ENCODE measurements around the gene LCA5L.

LCA5L gene

DNA sequence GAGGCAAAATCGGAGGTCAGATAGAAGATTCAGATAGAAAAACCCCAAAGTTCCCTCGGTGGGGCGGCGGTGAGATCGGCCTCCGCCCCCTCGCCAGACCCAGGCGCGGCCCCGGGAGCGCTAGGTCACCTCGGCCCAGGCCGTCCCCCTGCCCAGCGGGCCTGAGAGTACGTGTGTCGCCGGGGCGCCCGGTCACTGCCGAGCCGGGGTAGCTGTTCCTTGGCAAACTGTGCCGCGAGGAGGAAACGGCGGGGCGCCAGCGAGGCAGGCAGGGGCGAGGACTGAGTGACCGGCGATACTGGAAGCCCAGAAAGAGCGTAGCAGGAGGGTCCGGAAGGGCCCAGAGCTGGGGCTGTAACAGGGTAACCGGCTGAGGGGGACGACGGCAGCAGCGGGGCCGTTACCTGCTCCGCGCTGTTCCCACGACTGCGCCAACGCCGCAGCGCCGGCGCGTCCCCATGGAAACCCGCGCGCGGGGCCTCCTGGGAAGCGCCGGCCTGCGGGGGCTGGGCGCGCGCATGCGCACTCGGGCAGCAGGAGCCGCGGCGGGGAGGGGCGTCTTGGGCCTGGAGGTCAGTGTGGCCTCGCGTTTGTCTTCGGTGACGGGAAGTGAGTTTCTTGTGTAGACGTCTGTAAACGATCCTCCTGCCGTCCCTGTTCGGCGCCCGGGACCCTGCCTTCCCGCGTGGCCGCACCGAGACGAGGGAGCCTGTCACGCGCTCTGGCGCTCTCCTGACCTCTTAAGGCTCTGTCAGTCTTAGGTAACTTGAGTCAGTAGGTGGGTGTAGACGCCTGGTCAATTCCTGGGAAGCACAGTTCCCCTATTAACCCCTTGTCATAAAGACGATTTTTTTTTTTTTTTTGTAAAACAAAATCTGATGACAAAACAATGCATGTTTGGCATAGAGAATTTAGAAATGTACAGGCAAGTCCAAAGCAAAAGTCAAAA, at the start of gene LCA5L:
Gene LCA5L, minus strand, starts transcription at position 458 of the 949 bp plus-strand sequence. CDS start 17,285 bp downstream, outside the sequence.
- DNase-seq = peak; percentile 65 to 80

DNA sequence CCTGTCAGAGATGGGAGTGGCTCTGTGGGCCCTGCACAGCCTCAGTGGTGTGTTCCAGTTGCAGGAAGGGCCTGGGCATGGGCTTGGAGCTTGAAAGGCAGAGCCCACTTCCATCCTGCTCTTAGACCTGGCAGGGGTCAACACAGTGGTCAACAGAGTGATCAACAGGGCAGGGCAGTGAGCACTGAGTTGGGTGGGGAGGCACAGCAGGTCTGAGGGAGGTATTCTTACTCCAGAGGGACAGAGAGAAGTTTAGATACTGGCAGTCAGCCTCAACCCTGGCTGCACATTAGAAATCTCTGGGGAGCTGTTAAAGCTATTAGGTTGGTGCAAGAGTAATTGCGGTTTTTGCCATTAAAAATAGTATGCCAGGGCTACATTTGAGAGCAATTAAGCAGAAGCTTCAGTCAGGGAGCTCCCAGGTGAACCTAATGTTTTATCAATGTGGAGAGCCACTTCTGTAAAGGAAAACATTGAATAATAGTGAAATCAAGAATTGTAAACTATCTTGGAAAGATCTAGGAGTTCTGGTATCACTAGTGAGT, 43.9 kb upstream of the LCA5L start:
- DNase-seq = no peak

DNA sequence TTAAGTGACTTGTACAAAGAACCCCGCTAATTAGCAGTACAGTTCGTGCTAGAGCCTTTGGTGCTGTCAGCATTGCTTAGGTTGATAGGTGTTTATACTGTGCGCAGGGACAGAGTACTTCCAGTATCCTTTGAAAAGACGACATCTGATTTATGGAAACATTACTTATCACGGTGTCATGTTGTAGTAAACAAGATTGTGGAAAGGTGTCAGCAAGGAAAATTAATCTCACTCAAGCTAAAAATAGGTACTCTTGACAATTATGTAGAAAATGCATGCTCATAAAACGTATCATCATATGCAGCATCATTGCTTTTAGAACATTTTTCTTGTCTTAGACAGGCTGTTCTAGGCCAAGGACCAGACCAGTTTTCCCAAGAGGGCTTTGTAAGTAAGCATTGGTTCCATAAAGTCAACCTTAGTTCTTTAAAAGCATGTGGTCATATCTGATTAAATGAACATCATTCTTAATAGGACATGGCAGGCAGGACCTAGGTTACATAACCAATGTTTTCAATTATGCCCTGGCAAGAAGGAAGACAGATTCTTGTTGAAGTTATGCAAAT, 39.2 kb upstream of the LCA5L start:
- no peak for DNase-seq

DNA sequence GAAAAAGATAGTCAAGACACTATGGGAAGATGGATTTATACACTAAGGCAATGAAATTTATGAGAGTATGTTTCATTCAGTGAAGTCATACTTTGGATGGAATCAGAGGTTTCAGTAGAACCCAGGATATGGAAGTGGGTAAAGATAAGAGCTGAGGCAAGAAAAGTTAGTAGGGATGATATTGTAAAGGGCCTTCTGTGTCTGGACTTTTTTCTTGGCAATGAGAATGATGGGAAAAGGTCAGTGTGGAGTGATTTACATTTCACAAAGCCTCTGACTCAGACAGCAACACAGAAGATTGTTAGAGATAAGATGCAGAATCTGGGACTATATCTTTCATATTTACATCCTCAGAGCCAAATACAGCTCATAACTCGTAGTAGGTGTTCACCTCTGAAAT, 38.3 kb upstream of the LCA5L start:
- DNase-seq = no peak

DNA sequence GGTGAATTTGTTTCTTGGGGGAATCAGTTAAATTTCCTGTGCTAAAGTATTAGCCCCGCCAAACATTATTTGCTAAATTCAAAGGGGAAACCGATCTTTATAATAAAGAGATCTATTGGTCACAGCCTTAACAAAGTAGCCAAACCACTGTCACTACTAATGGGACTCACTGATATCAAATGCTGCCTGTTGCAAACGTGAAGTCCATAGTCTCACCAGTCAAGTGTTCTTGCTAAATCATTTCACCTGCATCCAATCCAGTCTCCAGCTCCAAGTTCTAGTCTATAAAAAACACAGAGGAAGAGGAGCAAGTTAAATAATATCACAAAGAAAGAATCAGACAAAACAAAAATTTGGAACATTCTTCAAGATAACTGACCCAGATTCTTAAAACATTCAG, 36.3 kb upstream of the LCA5L start:
- DNase-seq = no peak

DNA sequence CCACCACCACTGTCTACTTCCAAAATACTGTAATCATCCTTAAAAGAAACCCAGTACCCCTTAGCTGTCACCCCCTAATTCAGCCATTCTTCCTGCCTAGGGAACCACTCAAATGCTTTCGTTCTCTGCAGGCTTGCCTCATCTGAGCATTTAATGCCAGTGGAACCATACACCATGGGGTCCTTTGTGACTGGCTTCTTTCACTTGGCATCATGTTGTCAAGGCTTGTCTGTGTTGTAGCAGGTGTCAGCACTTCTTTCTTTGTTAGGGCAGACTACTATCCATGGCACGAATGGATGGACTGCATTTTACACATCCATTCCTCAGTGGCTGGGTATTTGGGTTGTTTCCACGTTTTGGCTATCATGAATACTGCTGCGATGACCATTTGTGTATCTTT, 34.7 kb upstream of the LCA5L start:
- DNase-seq = no peak

DNA sequence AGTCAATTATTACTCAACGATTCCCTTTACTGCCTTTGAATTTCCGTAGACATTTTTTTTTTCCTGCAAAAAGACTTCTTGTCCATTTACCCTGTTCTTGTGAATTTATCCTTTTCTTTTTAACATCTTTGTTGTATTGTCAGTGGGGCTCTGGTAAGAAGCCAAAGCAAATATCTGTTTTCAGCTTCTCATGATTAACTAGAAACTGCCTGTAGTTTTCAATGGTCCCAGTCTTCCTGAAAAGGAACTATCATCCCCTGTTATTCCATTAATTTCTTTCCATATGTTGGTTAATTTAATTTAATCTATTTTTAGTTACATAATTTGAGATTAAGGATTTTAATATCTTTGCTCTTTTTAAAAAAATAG, 34.2 kb upstream of the LCA5L start:
- DNase-seq = no peak

DNA sequence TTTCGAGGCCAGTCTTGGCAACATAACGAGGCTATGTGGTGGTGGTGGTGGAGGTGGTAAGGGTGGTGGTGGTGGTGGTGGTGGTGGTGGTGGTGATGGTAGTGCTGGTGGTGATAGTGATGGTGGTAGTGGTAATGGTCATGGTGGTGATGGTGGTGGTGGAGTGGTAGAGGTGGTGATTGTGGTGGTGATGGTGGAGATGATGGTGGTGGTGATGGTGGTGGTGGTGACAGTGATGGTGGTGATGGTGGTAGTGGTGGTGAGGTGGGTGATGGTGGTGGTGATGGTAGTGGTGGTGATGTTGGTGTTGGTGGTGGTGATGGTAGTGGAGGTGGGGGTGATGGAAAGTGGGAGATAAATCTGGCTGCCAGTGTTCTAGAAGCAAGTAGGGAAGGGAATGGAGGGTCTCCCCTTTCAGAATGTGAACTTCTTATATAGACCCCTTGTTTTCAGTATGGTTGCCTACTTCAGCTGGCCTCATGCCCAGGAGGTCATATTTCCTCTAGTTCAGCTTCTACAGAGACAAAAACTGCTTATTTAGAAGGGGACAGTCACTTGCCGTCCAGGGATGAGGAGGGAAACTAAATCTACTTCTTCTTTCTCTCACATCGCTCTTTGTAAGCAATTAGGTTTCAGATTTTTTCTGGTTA, 33.7 kb upstream of the LCA5L start:
- DNase-seq = no peak

DNA sequence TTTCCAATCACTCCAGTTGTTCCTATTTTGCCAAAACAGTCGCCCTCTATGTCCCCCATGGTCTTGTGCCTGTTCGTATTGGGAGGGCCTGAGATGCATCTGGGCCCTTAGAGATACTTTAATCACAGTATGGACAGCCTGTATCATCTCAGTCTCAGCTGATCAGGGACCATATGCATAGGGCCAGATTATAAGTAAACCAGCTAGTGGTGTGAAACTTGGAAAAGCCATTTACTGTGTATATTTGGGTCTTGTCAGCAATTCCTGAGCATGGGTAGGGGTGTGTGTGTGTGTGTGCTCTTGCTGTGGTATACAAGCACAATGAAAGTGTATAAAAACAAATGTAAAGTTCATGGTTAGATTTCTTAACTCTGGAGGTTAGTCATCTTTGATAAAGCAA, 29.0 kb upstream of the LCA5L start:
- no peak for DNase-seq

DNA sequence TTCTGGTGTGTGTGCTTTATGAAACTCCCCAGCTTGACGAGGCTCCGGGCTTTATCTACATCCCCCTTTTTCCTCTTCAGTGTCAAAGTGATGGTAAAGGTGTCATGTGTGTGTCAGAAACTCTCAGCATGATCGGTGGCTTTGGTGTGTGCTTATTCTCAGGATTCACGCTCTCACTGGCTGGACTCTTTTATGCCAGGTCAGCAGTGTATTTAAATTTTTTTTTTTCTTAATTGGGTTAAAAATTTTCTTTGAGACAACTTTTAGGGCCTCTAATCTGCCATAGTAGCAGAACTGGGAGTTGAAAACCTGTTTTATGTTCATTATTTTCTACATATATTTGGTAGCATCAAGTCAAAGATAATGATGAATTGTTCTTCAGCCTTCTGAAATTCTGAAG, 27.2 kb upstream of the LCA5L start:
- no peak for DNase-seq

DNA sequence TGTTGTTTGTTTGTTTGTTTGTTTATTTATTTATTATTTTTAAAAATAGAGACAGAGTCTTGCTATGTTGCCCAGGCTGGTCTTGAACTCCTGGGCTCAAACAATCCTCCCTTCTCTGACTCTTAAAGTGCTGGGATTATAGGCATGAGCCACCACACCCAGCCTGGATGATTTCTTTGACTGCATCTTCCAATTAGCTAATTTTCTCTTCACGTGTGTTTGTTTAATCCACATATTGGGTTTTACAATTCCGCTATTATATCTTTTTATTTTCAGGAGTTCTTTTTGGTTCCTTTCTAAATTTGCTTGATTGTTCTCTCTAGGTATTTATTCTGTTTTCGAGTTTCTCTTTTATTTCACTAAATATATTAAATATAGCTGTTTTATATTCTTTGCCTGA, 26.0 kb upstream of the LCA5L start:
- no peak for DNase-seq

DNA sequence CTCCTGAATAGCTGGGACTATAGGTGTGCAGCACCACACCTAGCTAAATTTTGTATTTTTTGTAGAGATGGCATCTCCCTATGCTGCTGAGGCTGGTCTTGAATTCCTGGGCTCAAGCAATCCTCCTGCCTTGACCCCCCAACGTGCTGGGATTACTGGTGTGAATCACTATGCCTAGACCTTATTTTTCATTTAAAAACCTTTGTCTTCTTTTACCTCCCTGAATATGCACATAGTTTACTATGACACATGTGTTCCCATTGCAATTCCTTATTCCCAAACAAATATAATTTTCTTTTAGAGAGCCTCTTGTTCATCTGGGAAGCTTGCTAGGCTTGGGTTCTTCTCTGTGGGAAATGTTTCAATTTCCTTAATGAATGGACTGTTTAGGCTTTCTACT, 23.0 kb upstream of the LCA5L start:
- DNase-seq = no peak

DNA sequence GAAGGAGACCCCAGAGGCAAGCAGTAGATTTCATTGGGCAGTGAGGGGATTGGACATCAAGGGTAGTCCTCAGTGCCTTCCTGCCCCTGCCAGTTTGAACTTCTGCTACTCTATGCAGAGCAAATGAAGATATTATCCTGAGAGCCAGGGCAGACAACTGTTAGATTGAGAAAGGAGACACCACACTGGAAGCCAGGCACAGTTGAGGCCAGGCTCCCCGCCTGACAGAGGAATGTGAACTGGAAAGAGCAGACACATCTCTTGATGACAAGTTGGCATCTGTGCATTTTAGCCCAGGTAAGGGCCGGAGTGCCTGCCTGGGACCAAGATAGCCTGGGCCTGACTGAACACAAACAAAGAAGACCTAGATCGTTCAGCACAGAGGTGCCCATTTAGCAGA, 22.2 kb upstream of the LCA5L start:
- peak in 1 of 2 experiments; percentile 2 for DNase-seq

DNA sequence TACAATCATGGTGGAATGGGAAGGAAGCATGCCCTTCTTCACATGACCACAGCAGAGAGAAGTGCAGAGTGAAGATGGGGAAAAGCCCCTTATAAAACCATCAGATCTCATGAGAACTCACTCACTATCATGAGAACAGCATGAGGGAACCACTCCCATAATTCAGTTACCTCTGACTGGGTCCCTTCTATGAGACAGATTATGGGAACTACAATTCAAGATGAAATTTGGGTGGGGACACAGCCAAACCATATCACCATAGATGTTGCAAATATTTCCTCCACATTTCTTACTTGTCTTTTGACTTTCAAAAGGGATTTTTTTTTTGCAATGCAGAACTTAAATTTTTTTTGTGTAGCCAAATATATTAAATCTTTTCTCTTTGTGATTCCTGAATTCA, 21.0 kb upstream of the LCA5L start:
- no peak for DNase-seq

DNA sequence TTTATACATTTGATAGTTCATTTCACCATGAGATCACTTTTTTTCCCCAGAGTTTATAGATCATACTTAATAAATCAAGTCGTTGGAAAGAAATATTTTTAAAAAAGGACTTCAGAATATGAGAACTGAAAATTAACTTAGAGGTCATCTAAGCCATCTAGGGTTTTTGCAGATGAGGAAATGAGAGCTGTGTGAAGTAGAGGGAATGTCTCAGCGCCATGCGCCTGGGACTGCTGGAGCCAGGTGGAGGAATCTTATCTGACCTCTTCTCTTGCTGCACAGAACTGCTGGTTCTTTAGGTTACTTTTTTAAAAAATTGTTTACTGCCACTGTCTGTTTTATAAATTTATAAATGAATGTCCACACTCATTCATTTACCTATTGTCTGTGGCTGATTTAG, 17.7 kb upstream of the LCA5L start:
- no peak for DNase-seq

DNA sequence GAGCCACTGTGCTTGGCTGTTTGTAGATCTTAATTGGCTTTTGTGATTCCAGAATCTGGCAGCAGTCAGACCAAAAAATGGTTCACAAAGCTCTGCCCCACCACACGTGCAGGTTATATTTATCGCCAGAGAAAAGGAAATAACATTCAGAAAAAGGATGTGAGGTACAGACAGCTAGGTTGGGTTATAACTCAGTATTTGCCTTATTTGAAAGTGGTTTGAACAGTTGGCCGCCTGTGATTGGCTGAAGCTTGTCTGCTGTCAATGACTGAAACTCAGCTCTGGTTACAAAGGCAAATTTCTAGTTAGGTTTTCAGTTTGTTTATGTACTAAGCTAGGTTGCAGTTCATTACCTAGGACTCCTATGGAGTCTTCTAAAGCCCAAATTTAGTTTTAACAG, 15.8 kb upstream of the LCA5L start:
- DNase-seq = no peak

DNA sequence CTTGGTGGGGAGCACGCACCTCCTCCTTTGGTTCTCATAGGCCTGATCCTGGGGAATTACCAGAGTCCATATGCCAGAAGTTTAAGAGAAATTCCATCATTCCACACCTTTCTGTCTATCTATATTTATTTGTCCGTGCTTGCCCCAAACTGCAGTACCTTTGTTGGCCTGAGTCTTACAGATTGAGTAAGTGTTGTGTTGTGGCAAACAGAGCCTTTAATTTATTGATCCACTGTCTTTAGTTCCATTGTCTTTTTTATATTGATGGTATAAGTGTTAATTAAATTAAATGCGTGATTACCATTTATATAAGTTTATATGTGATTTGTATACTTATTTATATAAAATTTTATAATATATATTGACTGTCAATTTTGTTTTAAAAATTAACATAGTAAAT, 11.1 kb upstream of the LCA5L start:
- no peak for DNase-seq

DNA sequence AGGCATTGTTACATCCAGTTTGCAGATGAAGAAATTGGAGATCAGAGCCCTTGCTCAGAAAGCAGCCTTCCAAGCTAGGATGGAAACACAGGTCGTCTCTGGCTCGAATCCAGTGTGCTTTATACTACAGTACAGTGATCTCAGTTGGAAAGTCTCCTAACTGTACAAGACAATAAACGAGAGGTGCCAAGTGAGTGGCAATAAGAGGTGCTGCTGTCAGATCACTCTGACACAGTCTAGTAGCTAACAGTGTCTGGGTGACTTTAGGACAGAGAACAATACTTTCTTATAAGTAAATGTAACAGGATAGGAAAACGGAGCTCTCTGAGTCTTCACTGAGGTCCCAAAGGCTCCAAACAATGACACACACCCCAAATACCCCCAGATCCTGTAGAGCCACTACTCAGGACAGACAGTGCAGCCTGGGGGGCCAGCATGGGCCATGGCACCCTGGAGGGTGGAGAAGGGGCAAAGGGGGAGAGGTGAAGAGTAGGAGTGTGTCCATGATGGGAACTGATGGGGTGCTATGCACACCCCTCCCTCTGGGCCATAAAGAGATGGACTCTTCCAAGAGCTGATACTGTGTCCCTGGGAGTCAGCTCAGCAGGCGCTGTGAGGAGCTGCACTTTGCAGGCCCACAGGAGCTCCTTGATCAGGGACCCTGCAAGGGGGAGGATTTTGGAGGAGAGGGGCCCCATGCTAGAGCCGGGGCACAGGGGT, 9.5 kb upstream of the LCA5L start:
- DNase-seq = no peak

DNA sequence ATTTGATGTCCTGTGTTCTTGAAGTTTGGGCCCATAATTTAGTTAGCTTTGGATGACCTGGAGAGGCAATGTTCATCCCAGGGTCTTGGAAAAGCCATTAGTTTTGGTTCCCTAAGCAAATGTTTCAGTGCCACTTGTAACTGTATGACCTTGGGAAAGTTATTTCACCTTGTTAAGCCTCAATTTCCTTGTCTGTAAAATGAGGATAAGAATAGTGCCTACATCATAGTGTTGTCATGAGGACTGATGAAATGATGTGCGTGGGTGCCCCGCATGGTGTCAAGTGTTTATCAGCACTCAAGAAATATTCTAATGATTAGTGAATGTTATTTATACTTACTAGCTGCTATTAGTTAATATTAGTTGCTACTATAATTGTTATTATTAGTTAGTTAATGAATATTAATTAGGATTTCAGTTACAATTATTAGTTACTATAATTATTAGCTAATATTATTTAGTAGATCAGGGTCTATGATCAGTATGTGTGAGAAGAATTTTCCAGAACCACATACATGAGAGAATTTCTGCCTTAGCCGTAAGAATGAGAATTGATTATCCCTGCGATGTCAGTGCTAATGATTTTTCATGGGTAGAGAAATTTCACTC, 8.1 kb upstream of the LCA5L start:
- DNase-seq = no peak

DNA sequence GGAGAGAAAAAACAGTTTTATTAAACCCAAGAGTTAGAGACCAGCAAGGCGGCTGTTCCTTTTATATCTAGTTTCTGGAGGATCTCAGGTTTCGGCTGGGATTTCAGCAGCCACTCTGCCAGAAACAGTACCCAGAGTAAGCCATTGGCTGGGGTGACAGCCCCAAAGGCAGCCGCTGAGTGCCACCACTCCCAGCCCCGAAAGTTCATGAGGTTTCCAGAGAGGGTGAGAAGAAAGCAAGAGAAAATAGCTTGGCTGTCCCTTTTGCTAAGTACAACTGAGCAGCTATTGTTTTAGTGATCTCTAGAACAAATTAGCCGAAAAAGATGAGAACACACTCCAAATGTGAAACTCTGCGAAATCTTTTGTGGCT, 7.4 kb upstream of the LCA5L start:
- DNase-seq = no peak

DNA sequence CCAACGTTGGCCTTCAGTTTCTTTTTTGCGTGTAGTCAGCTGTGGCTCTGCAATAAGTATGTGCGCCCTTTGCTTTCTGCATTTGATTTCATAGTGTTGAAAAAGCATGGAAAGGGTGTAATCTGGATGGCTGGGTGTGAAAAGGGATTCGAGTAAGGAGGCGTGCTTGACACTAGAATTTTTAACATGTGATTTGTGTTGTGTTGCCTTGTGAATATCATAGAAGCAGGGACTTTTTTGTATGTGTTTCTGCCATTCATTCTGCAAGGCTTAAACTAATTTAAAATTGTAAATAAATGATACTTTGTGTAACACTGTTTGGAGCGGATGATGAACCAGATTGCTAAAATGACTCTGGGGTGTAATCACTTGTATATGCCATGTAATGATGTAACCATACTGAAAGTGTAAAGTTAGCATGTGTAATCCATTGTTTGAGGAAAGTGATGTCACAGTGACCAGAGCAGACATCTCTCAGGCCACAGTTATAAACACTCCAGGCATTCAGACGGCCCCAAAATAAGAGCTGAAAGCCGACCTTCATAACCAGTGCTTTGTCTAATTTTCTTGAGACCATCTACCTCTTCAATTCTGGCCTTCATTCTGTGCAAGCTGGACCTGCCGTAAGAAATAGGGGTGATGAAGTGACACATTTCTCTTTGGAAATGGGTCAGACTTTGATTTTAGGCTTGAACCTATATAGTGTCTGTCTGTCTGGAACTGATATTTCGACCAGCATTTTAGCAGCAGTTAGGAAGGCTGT, 6.8 kb upstream of the LCA5L start:
- DNase-seq = no peak
